SK-MEL-5 (cell line): Measurements from ENCODE around the gene CCZ1B. TPM values are rescaled to one million over a fixed set of nuclear protein-coding genes. Genes with fewer than 3 reads are reported as not detected.
"Not testable (repeated sequence)": the region's sequence is repeated elsewhere in the genome, so short reads cannot be mapped to it uniquely, and the experiment has no call there.

Source experiments
- DNase-seq: peaks from one replicate; pipeline ENCODE4 v3.0.0-alpha.2; 2016; ENCODE audit warnings: low read depth, low spot score
- in situ Hi-C: cut with HindIII; loops from 2 replicates; pipeline ENCODE4 v1.10.0; 2016; ENCODE audit warnings: low sequenced_read_pairs, high pct_unique_total_duplicates, low pct_unique_long_range_greater_than_20kb
- total RNA-seq: library from RNA; depleted of rRNA; stranded (reverse); fragments of >200 nt; shearing (Covaris generic); gene quantifications from 2 replicates; pipeline ENCODE4 v1.2.3, GENCODE V29; 2014

CCZ1B gene
- total RNA-seq, 1 experiment from 2014 or later = 45.2 TPM

DNA sequence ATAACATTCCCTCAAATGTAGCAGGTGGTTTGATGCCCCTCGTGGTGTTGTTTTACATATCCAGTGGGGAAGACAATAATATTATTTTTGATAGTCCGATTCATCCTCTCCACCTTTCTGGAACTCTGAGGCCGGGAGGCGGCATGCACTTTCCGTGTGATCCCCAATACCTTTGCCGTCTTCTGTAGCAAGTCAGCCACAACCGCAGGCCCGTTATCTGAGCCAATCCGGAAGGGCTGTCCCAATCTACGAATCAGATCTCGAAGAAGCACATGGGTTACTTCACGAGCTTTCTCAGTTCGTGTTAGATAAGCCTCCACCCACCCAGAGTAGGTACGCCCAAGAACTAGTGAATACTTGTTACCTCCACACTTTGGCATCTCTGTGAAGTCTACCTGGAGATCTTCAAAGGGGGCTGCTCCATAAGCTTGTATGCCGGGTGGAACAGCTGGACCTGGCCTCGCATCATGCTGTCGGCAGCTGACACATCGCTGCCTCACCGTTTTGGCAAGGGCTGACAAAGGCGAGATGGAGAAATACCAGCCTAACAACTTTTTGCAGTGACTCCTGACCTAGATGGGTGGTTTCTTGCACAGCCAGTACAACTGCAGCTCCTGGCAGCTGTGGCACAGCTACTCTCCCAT is 16.3 kb upstream of the CCZ1B start:
- in situ Hi-C loops, DNase-seq: not testable (repeated sequence)

DNA sequence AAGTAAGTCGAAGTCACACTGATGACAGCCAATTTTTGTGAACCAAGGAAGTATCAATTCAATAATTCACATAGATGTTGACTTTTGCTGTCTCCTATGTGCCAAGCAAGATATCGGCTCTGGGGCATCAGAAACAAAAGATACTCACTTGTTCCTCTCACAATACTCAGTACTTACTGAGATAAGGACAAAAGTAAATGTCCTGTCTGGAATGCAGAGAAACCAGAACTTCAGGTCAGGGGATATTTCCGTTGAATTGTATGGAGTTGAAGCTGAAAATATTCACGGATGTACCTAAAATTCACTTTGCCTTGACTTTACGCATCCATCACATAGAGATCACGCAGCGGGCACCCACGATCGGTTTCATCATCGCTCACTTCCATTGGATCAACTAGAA is 11.0 kb upstream of the CCZ1B start:
- in situ Hi-C loops, DNase-seq: not testable (repeated sequence)

- peak; percentile 8 for DNase-seq
- in situ Hi-C loops = not testable (repeated sequence)
Measured at GRCh38 chr7:6835521-6835920, 9.4 kb upstream of the CCZ1B start.

GRCh38 chr7:6833636-6834035 is 7.6 kb upstream of the CCZ1B start:
- no peak for DNase-seq
- in situ Hi-C loops = no loop called here

DNA sequence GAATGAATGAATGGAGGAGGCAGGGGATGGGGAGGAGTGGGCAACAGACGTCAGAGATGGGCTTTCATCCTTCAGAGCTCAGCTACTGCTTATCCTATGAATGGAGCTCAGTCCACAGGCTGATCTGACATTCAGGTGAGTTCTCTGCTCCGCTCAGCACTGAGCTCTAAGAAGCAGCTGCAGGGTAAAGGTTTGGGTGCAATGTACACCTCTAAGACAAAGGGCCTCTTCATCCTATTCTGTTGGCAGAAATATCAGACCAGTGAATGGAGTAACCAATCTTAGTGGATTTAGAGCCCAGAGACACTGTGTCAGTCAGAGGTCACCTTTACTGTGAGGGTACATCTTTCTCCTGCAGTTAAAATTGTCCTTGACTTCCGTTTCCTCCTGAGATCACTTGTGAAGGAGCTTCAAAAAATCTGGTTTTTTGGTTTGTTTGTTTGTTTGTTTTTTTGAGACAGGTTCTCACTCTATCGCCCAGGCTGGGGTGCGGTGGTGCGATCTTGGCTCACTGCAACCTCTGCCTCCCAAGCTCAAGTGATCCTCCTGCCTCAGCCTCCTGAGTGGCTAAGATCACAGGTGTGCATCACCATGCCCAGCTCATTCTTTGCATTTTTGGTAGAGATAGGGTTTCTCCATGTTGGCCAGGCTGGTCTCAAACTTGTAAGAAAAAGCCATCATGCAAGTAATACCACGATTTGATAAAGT is 5.1 kb upstream of the CCZ1B start:
- peak; percentile 35 for DNase-seq
- in situ Hi-C loops = no loop called here

DNA sequence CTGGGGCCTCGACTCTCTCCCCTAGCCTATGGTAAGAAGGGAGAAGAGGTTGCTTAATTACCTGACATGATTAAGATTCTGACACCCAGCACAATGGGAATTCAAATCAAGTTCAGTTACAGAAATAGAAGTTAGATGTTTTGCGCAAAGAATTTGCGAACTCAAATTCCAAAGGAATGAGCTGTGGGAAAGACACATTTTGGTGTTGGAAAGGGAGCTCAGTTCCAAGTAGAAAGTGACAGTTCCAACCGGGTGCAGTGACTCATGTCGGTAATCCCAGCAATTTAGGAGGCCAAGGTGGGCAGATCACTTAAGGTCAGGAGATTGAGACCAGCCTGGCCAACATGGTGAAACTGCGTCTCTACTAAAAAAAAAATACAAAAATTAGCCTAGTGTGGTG is 4.0 kb upstream of the CCZ1B start:
- in situ Hi-C loops, DNase-seq: not testable (repeated sequence)

DNA sequence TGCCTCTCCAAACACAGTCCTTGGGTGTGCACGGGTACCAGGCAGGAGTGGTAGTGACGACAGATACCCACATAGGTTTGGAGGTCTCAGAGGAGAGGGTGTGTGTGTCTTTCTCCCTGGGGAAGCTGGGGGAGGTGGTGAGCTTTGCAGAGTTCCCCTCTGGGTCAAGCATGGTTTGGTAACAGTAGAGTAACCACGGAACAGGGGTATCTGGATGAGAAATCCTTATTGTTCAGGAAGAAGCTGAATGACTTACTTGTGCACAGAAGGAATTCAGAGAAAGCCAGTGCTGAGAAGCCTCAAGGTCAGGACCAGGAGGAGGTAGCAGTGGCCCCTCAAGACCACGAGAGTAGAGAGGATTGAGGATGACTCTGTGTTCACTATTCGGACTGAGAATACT is 3.5 kb upstream of the CCZ1B start:
- DNase-seq, in situ Hi-C loops: not testable (repeated sequence)

GRCh38 chr7:6827180-6827579 is 1.1 kb upstream of the CCZ1B start:
- in situ Hi-C loops, DNase-seq: not testable (repeated sequence)

DNA sequence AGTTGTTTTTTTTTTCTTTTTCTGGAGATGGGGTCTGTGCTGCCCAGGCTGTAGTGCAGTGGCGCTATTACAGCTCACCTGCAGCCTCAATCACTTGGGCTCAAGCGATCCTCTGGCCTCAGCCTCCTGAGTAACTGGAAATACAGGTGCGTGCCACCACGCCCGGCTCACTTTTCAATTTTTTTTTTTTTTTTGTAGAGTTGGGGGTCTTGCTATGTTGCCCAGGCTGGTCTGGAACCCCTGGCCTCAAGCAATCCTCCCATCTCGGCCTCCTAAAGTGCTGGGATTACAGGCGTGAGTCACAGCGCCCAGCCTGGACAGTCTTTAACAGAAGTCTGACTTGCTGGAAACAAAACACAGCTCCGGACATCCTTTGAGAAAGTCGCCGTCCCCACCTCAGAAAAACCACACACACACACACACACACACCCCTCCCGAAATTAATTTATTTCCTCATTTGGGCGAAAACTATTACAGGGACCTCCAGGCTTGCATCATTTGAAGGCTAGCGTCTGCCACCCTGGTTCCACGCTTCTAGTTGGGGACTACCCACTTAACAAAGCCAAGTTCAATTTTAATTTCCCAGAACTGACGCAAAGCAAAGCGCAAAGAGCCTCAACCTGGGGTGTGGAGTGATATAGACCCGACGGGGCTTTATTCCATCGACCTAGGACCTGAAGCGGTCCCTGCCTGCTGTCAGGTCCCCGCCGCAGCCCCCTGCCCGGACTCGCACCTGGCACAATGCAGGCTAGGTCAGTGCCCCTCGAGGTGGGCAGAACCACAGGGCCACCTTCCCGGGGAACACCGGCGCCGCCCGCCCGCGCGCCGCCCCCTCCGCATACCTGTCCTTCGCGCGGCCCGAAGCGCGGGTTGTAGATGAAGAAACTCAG is 594 bp downstream of the CCZ1B start:
- in situ Hi-C loops, DNase-seq: not testable (repeated sequence)

DNA sequence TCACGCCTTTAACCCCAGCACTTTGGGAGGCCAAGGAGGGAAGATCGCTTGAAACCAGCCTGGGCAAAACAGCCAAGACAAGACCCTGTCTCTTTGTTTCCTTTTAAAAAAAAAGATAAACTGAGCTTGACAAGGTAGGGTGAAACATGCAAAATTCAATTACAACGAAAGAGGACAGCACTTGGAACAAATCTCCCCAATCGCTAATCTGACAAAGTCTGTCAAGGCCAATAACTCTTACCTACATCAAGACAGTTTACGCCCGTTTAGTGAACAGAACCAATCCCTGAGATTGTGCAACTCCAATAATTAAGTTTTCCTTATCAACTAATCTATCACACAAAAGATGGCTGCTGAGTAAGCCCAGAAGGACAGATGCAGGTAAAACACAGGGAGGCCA is 4.5 kb downstream of the CCZ1B start:
- in situ Hi-C loops, DNase-seq: not testable (repeated sequence)

- DNase-seq, in situ Hi-C loops: not testable (repeated sequence)
Measured at GRCh38 chr7:6815470-6815869, 10.6 kb downstream of the CCZ1B start.

DNA sequence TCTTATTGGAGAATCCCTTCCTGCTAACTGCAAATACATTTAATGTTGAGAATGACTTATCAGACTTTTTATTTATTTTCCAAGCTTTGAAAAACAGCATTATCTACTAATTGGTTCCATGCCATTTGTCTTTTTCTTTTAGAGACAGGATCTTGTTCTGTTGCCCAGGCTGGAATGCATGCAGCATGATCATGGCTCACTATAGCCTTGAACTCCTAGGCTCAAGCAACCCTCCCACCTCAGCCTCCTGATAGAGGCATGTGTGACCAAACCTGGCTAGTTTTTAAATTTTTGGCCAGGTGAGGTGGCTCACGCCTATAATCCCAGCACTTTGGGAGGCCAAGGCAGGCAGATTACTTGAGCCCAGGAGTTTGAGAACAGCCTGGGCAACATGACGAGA is 13.1 kb downstream of the CCZ1B start:
- in situ Hi-C loops, DNase-seq: not testable (repeated sequence)

DNA sequence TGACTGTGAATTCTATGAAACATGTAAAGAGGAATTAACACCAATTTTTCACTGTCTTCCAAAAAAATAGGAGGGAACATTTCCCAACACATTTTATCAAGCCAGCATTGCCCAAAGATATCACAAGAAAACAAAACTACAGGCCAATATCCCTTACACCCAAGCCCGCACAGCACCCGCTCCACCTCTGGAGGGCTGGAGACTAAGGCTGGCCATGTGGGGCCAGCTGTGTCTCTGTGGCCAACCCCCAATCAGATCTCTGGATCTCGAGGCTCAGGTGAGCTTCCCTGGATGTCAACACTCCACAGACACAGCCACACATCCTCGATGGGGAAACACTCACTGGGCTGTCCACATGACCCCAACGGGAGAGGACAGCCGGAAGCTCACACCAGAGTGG is 18.1 kb downstream of the CCZ1B start:
- DNase-seq, in situ Hi-C loops: not testable (repeated sequence)

DNA sequence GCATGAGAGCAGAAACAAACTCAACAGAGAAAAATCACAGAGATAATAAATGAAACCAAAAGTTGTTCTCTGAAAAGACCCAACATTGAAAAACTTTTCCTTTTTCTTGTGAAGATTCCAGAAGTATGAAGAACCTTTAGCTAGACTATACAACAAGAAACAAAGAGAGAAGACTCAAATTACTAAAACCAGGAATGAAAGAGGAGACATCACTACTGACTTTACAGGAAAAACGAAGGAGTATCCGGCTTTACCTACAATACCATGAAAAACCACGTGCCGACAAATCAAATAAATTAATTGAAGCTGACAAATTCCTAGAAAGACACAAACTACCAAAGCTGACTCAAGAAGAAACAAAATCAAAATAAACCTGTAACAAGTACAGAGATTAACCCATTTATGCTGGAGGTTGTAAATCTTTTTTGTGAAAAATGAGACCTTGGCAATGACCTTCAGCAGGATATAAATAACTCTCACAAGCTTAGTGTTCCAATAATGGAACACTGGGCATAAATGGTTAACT is 18.6 kb downstream of the CCZ1B start:
- DNase-seq, in situ Hi-C loops: not testable (repeated sequence)

- in situ Hi-C loops, DNase-seq: not testable (repeated sequence)
Measured at GRCh38 chr7:6800331-6800730, 25.7 kb downstream of the CCZ1B start.

- DNase-seq, in situ Hi-C loops: not testable (repeated sequence)
Measured at GRCh38 chr7:6799887-6800286, 26.2 kb downstream of the CCZ1B start.

DNA sequence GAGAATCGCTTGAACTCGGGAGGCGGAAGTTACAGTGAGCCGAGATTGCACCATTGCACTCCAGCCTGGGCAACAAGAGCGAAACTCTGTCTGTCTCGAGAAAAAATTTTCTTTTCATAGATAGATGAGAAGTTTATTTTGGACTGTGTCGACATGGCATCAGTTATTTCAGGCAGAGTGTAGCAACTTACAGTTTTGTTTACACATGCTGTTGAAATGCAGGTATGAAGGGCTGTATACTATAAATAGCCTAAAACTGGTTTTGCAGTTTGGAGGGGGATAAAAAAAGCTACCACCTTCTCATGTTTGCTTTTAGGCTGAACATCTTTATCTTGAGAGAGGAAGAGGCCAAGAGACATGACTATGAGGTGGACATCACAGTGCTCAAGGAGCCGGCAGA is 28.0 kb downstream of the CCZ1B start:
- in situ Hi-C loops, DNase-seq: not testable (repeated sequence)

DNA sequence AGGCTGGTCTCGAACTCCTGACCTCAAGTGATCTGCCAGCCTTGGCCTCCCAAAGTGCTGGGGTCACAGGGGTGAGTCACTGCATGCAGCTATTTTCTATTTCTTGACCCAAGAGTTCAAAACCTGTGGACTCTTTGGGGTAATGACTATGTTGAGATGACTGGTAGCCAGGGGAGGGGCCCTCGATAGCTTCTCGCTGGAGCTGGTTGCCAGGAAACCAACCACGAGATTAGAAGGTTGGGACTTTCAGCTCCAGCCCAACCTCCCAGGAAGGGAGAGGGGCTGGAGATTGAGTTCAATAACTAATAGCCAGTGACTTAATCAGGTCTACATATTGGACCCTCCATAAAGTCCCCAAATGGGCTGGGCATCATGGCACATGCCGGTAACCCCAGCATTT is 28.9 kb downstream of the CCZ1B start:
- in situ Hi-C loops = not testable (repeated sequence)

More for the DNA sequence above, 28.9 kb downstream of the CCZ1B start:
- DNase-seq = not testable (repeated sequence)
